ENCODE data around the gene STPG3. TPM values are rescaled to one million over a fixed set of nuclear protein-coding genes. Genes with fewer than 3 reads are reported as not detected.

Gene STPG3
- polyA plus RNA-seq, 1 donor (not counting 4 experiments of a cell fraction or from before 2014, with no cell fraction given) = not detected

GRCh38 chr9:137264067-137264466 lies 13.0 kb downstream of the STPG3 start:
- no peaks in the 10 kb centered on the region for H3K9me1 ChIP-seq (ENCODE audit: control insufficient read depth, extremely low read depth, insufficient read depth, low read length)
- DNase-seq (ENCODE audit: low read depth, low spot score) = no peak
- no peaks in the 10 kb centered on the region for H3K27me3 ChIP-seq (ENCODE audit: control insufficient read depth, extremely low read depth, insufficient read depth, low read length)
- dilution Hi-C loops (cut with MboI; ENCODE audit: extremely low pct_ligation_motif_present, low sequenced_read_pairs) = no loop called here
- H3K36me3 ChIP-seq (ENCODE audit: control insufficient read depth in 2 of 2, extremely low read depth in 1 of 2, insufficient read depth in 2 of 2, low read length in 2 of 2) = peaks cover 20 to 37% of the 10 kb centered on the region in 2 experiments
- FAIRE-seq = no peak
- H2AFZ ChIP-seq (ENCODE audit: control insufficient read depth, low read length) = no peak overlapping the region
- TF ChIP-seq CTCF (optimal IDR thresholded peaks at IDR 0.05 in 1 of 3, IDR thresholded peaks at IDR 0.05 in 1 of 3, conservative IDR thresholded peaks at IDR 0.05 in 1 of 3; ENCODE audit: extremely low read depth in 1 of 3, insufficient read depth in 2 of 3, low read length in 3 of 3) (no peak), EZH2 (IDR thresholded peaks at IDR 0.05; ENCODE audit: low read length) (no peak)
- H3K27ac ChIP-seq (ENCODE audit: control insufficient read depth, insufficient read depth, low read length) = no peak overlapping the region
- H3K4me1 ChIP-seq (ENCODE audit: control insufficient read depth, extremely low read depth, insufficient read depth, low read length) = no peaks in the 10 kb centered on the region
- peaks cover 5% of the 10 kb centered on the region for H4K20me1 ChIP-seq (ENCODE audit: control insufficient read depth, extremely low read depth, insufficient read depth, low read length)
- H3K9me3 ChIP-seq (ENCODE audit: control insufficient read depth, low read depth, low read length) = no peaks in the 10 kb centered on the region
- H3K79me2 ChIP-seq (ENCODE audit: control insufficient read depth, insufficient read depth, low read length) = peaks cover 6% of the 10 kb centered on the region
- H3K9ac ChIP-seq (ENCODE audit: control insufficient read depth, extremely low read depth, insufficient read depth, low read length) = no peak overlapping the region
- H3K4me2 ChIP-seq (ENCODE audit: control insufficient read depth, extremely low read depth, insufficient read depth, low read depth, low read length) = no peak overlapping the region
- no peak overlapping the region for H3K4me3 ChIP-seq (ENCODE audit: control insufficient read depth in 2 of 3, extremely low read depth in 1 of 3, insufficient read depth in 2 of 3, low read depth in 1 of 3, low read length in 3 of 3)

- no peaks in the 10 kb centered on the region for H3K4me1 ChIP-seq (ENCODE audit: control insufficient read depth, extremely low read depth, insufficient read depth, low read length)
- no peak overlapping the region for H3K4me3 ChIP-seq (ENCODE audit: control insufficient read depth in 2 of 3, extremely low read depth in 1 of 3, insufficient read depth in 2 of 3, low read depth in 1 of 3, low read length in 3 of 3)
- H2AFZ ChIP-seq (ENCODE audit: control insufficient read depth, low read length) = no peak overlapping the region
- TF ChIP-seq CTCF (optimal IDR thresholded peaks at IDR 0.05 in 1 of 3, IDR thresholded peaks at IDR 0.05 in 1 of 3, conservative IDR thresholded peaks at IDR 0.05 in 1 of 3; ENCODE audit: extremely low read depth in 1 of 3, insufficient read depth in 2 of 3, low read length in 3 of 3) (no peak), EZH2 (IDR thresholded peaks at IDR 0.05; ENCODE audit: low read length) (no peak)
- DNase-seq (ENCODE audit: low read depth, low spot score) = no peak
- no peak overlapping the region for H3K4me2 ChIP-seq (ENCODE audit: control insufficient read depth, extremely low read depth, insufficient read depth, low read depth, low read length)
- peaks cover 4% of the 10 kb centered on the region for H3K79me2 ChIP-seq (ENCODE audit: control insufficient read depth, insufficient read depth, low read length)
- H4K20me1 ChIP-seq (ENCODE audit: control insufficient read depth, extremely low read depth, insufficient read depth, low read length) = peaks cover 6% of the 10 kb centered on the region
- H3K9me1 ChIP-seq (ENCODE audit: control insufficient read depth, extremely low read depth, insufficient read depth, low read length) = no peaks in the 10 kb centered on the region
- FAIRE-seq = no peak
- H3K9ac ChIP-seq (ENCODE audit: control insufficient read depth, extremely low read depth, insufficient read depth, low read length) = no peak overlapping the region
- H3K36me3 ChIP-seq (ENCODE audit: control insufficient read depth in 2 of 2, extremely low read depth in 1 of 2, insufficient read depth in 2 of 2, low read length in 2 of 2) = peaks cover 26 to 34% of the 10 kb centered on the region in 2 experiments
- dilution Hi-C loops (cut with MboI; ENCODE audit: extremely low pct_ligation_motif_present, low sequenced_read_pairs) = no loop called here
- no peaks in the 10 kb centered on the region for H3K27me3 ChIP-seq (ENCODE audit: control insufficient read depth, extremely low read depth, insufficient read depth, low read length)
- H3K9me3 ChIP-seq (ENCODE audit: control insufficient read depth, low read depth, low read length) = no peaks in the 10 kb centered on the region
- no peak overlapping the region for H3K27ac ChIP-seq (ENCODE audit: control insufficient read depth, insufficient read depth, low read length)
These were observed 14.5 kb downstream of the STPG3 start for GRCh38 chr9:137265496-137266161.
